ENCODE data around the gene FOSL1. TPM values are rescaled to one million over a fixed set of nuclear protein-coding genes. Genes with fewer than 3 reads are reported as not detected.
A peak's percentile ranks its signal among the peaks of the same experiment; 100 is the strongest.

FOSL1 gene
- total RNA-seq, 4 donors from 2014 or later = 1.3 to 3.3 (median 1.4) TPM; not detected in 1

DNA sequence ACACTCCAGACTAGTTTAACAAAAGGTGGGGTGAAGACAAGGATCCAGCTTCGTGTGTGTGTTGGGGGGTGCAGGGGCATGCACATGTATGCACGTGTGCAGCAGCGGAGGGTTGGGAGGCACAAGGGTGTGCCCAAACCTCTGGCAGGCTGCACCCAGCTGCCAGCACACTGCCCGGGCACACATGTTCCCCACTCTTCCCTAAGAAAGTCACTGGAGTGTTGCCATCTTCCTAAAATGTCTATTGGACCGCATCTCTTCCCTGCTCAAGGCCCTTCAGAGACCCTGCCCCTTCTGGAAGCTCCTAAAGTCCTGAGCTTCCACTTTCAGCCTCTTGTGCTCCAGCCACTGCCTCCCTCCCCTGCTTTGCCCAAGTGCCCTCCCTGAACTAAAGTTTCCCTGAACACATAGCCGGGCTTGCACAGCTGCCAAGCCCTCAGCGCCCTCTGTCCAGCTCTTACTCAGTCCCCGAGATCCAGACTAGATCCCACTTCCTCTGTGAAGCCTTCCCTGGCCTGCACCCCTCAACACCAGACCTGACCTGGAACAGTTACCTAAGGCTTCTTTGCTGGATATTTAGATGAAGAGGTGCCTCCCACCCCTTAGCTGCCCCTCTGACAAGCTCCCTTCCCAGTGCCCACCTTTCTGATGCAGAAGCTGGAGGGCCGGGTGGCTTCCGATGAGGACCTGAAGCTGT is 48.2 kb downstream of the FOSL1 start:
- Histone ChIP-seq H3K4me3 (no peak overlapping the region), H3K27me3 (no peaks in the 10 kb centered on the region), H3K36me3 (peaks cover 2 to 64% (median 28%) of the 10 kb centered on the region in 3 donors), H3K27ac (no peak overlapping the region), H3K9me3 (peaks cover 0 to 9% (median 0%) of the 10 kb centered on the region in 4 donors), H3K4me1 (peaks cover 0 to 31% (median 11%) of the 10 kb centered on the region in 4 donors)
- TF ChIP-seq POLR2A (IDR thresholded peaks at IDR 0.05) (no peak), EP300 (IDR thresholded peaks at IDR 0.05) (no peak)
- TF ChIP-seq, protein P1, sequence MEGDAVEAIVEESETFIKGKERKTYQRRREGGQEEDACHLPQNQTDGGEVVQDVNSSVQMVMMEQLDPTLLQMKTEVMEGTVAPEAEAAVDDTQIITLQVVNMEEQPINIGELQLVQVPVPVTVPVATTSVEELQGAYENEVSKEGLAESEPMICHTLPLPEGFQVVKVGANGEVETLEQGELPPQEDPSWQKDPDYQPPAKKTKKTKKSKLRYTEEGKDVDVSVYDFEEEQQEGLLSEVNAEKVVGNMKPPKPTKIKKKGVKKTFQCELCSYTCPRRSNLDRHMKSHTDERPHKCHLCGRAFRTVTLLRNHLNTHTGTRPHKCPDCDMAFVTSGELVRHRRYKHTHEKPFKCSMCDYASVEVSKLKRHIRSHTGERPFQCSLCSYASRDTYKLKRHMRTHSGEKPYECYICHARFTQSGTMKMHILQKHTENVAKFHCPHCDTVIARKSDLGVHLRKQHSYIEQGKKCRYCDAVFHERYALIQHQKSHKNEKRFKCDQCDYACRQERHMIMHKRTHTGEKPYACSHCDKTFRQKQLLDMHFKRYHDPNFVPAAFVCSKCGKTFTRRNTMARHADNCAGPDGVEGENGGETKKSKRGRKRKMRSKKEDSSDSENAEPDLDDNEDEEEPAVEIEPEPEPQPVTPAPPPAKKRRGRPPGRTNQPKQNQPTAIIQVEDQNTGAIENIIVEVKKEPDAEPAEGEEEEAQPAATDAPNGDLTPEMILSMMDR (IDR thresholded peaks at IDR 0.05) = no peak
- no peak for DNase-seq (ENCODE audit: low spot score in 2 of 2)
- WGBS, 2 donors = 87 to 89% methylated on average over 10 of the region's 10 CpGs

DNA sequence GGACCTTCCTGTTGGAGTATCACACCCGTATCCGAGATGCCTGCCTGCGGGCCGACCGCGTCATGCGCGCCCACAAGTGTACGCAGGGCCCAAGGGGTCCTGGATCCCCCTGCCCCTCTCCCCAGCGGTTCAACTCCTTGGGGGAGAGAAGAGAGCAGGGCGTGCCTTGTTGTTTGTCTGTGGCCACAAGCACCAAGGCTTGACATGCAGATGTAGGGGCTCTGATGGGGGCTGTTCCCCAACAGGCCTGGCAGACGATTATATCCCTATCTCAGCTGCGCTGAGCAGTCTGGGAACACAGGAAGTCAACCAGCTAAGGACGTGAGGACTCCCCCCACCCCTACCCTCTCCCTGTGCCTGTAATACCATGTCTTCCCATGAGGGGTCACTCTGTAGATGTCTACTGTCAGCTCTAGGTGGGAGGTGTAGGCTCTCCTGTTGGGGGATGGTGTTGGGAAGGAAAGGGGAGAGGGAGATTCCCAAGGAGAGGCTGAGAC is 49.1 kb downstream of the FOSL1 start:
- H3K27me3 ChIP-seq = no peaks in the 10 kb centered on the region
- H3K4me3 ChIP-seq = no peak overlapping the region
- no peak overlapping the region for H3K27ac ChIP-seq
- no peak for TF ChIP-seq POLR2A (IDR thresholded peaks at IDR 0.05)
- TF ChIP-seq, protein P1 (IDR thresholded peaks at IDR 0.05) = peak in 1 of 5 experiments; percentile 13
- no peak for TF ChIP-seq EP300 (IDR thresholded peaks at IDR 0.05)
- H3K9me3 ChIP-seq = peaks cover 0 to 9% (median 0%) of the 10 kb centered on the region in 4 donors
- WGBS, 2 donors = 89 to 94% methylated on average over 13 to 14 of the region's 14 CpGs
- H3K36me3 ChIP-seq = peaks cover 2 to 62% (median 28%) of the 10 kb centered on the region in 3 donors
- DNase-seq (ENCODE audit: low spot score in 2 of 2) = no peak
- H3K4me1 ChIP-seq = peaks cover 0 to 23% (median 6%) of the 10 kb centered on the region in 4 donors

DNA sequence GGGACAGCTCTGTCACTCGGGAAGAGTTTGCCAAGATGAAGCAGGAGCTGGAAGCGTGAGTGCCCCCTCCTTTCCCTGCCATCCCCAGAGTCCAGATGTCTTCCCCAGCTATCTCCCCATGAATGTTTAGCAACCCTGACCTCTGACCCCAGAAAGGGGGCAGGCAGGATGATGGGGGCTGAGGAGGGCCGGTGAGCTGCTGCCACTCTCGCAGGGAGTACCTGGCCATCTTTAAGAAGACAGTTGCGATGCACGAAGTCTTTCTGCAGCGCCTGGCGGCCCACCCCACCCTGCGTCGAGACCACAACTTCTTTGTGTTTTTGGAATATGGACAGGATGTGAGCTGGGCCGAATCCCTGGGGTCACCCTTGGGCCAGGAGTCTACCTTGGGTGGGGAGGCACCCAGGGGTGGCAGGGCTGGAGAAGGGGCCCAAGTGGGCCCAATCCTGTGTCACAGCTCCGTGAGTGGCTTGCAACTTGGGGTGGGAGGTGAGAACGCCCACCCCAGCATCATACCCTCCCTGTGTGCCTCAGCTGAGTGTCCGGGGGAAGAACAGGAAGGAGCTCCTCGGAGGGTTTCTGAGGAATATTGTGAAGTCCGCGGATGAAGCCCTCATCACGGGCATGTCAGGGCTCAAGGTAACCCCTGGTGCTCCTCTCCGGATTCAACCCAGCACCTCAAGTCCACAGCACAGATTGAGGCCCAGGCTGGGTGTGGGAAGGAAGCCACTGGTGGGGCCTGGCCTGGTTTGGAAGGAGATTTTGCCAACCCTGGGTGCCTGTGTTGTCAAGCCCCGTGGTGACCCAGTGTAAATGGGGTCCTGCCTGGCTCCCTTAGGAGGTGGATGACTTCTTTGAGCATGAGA is 49.7 kb downstream of the FOSL1 start:
- Histone ChIP-seq H3K4me1 (peaks cover 0 to 17% (median 0%) of the 10 kb centered on the region in 4 donors), H3K36me3 (peaks cover 2 to 55% (median 25%) of the 10 kb centered on the region in 3 donors), H3K9me3 (peaks cover 0 to 9% (median 0%) of the 10 kb centered on the region in 4 donors), H3K27ac (no peak overlapping the region), H3K27me3 (no peaks in the 10 kb centered on the region), H3K4me3 (no peak overlapping the region)
- TF ChIP-seq POLR2A (IDR thresholded peaks at IDR 0.05) (no peak), EP300 (IDR thresholded peaks at IDR 0.05) (no peak)
- TF ChIP-seq, protein P1 (IDR thresholded peaks at IDR 0.05) = no peak
- 62 to 74% methylated on average over 16 to 20 of the region's 20 CpGs for WGBS, 2 donors
- DNase-seq (ENCODE audit: low spot score in 2 of 2) = no peak

DNA sequence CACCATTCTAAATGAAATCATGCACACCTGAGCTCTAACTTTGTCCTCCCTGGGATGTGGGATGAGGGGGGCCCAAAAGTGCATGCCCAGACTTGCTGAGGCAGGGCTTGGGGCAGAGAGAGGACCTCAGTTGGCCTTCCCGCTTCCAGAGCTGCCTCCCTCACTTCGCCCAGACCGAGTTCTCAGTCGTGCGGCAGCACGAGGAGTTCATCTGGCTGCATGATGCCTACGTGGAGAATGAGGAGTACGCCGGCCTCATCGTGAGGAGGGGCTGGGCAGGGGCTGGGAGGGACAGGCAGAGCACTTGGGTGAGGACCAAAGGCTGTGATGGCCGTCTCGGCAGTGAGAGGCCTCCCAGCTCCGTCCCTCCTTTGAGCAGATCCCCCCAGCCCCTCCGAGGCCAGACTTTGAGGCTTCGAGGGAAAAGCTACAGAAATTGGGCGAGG is 50.4 kb downstream of the FOSL1 start:
- DNase-seq (ENCODE audit: low spot score in 2 of 2) = no peak
- no peak overlapping the region for H3K27ac ChIP-seq
- no peak overlapping the region for H3K4me3 ChIP-seq
- H3K36me3 ChIP-seq = peaks cover 2 to 49% (median 18%) of the 10 kb centered on the region in 3 donors
- TF ChIP-seq POLR2A (IDR thresholded peaks at IDR 0.05) (no peak), EP300 (IDR thresholded peaks at IDR 0.05) (no peak)
- TF ChIP-seq, protein P1 (IDR thresholded peaks at IDR 0.05) = no peak
- WGBS, 2 donors = 39 to 59% methylated on average over 8 to 16 of the region's 16 CpGs
- no peaks in the 10 kb centered on the region for H3K27me3 ChIP-seq
- peaks cover 0 to 9% (median 0%) of the 10 kb centered on the region in 4 donors for H3K9me3 ChIP-seq
- peaks cover 0 to 10% (median 0%) of the 10 kb centered on the region in 4 donors for H3K4me1 ChIP-seq

Measured in tibial nerve (tissue), 4 donors.